GM21825 (cell line): ENCODE results near the gene ANXA2R.
"Not testable (repeated sequence)": the region's sequence is repeated elsewhere in the genome, so short reads cannot be mapped to it uniquely, and the experiment has no call there.

Source experiments
- ATAC-seq: cut with Tn5 transposase; IDR thresholded peaks from one replicate; pipeline ENCODE4 v1.9.1; 2021; ENCODE audit warnings: mild to moderate bottlenecking, moderate library complexity; ENCODE audit not compliant: unreplicated experiment

Gene ANXA2R

GRCh38 chr5:43061352-43062075 is 21.4 kb upstream of the ANXA2R start:
- no peak for ATAC-seq

GRCh38 chr5:43060020-43060419 is 19.9 kb upstream of the ANXA2R start:
- not testable (repeated sequence) for ATAC-seq

- not testable (repeated sequence) for ATAC-seq
Measured at GRCh38 chr5:43055098-43055497, 15.0 kb upstream of the ANXA2R start.

GRCh38 chr5:43051684-43052083 is 11.6 kb upstream of the ANXA2R start:
- ATAC-seq: no peak

GRCh38 chr5:43050384-43050783 is 10.3 kb upstream of the ANXA2R start:
- no peak for ATAC-seq

- no peak for ATAC-seq
Measured at GRCh38 chr5:43049236-43049635, 9.1 kb upstream of the ANXA2R start.

- ATAC-seq: no peak
Measured at GRCh38 chr5:43046474-43046873, 6.4 kb upstream of the ANXA2R start.

- no peak for ATAC-seq
Measured at GRCh38 chr5:43045236-43045635, 5.1 kb upstream of the ANXA2R start.

GRCh38 chr5:43044181-43044914 is 4.2 kb upstream of the ANXA2R start:
- no peak for ATAC-seq

- no peak for ATAC-seq
Measured at GRCh38 chr5:43043400-43043756, 3.3 kb upstream of the ANXA2R start.

GRCh38 chr5:43042626-43043399 is 2.7 kb upstream of the ANXA2R start:
- peak; percentile 29 for ATAC-seq

GRCh38 chr5:43042176-43042625 is 2.1 kb upstream of the ANXA2R start:
- ATAC-seq: peak; percentile 30

- ATAC-seq: peak; percentile 24
Measured at GRCh38 chr5:43041669-43042175, 1.6 kb upstream of the ANXA2R start.

GRCh38 chr5:43041110-43041668 is 1.1 kb upstream of the ANXA2R start:
- no peak for ATAC-seq

GRCh38 chr5:43039471-43040286 is 440 bp downstream of the ANXA2R start:
- no peak for ATAC-seq

- ATAC-seq: no peak
Measured at GRCh38 chr5:43039152-43039470, 1.0 kb downstream of the ANXA2R start.

- no peak for ATAC-seq
Measured at GRCh38 chr5:43038496-43038989, 1.6 kb downstream of the ANXA2R start.

- ATAC-seq: no peak
Measured at GRCh38 chr5:43037636-43038495, 2.3 kb downstream of the ANXA2R start.
